Coronary artery (tissue), 2 donors: ENCODE data around the gene ACTR6.
"Not testable (repeated sequence)": the region's sequence is repeated elsewhere in the genome, so short reads cannot be mapped to it uniquely, and the experiment has no call there.

Source experiments
- DNase-seq: peaks from one replicate; pipeline ENCODE4 v3.0.0-alpha.2; 2017; ENCODE audit warnings: low spot score
- H3K27ac ChIP-seq, 2 donors: fragments of 200-600 bp; sonication (generic); one replicate each; pipeline ENCODE4 v1.5.1; 2016 to 2019
- H3K4me3 ChIP-seq: fragments of 200-600 bp; sonication (generic); 2 replicates; pipeline ENCODE4 v1.5.1; 2016; ENCODE audit warnings: mild to moderate bottlenecking, moderate library complexity
- TF ChIP-seq, protein P1 (sequence below): fragments of 200-600 bp; sonication (generic); IDR thresholded peaks from one replicate; pipeline ENCODE4 v1.5.1; 2019; ENCODE audit warnings: antibody characterized with exemption

The ACTR6 gene

GRCh38 chr12:100168562-100168961 lies 32.1 kb upstream of the ACTR6 start:
- no peak for DNase-seq
- no peak overlapping the region for H3K4me3 ChIP-seq
- H3K27ac ChIP-seq = no peak overlapping the region
- TF ChIP-seq, protein P1, sequence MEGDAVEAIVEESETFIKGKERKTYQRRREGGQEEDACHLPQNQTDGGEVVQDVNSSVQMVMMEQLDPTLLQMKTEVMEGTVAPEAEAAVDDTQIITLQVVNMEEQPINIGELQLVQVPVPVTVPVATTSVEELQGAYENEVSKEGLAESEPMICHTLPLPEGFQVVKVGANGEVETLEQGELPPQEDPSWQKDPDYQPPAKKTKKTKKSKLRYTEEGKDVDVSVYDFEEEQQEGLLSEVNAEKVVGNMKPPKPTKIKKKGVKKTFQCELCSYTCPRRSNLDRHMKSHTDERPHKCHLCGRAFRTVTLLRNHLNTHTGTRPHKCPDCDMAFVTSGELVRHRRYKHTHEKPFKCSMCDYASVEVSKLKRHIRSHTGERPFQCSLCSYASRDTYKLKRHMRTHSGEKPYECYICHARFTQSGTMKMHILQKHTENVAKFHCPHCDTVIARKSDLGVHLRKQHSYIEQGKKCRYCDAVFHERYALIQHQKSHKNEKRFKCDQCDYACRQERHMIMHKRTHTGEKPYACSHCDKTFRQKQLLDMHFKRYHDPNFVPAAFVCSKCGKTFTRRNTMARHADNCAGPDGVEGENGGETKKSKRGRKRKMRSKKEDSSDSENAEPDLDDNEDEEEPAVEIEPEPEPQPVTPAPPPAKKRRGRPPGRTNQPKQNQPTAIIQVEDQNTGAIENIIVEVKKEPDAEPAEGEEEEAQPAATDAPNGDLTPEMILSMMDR = no peak

GRCh38 chr12:100169345-100169744 lies 31.3 kb upstream of the ACTR6 start:
- Histone ChIP-seq H3K27ac (no peak overlapping the region), H3K4me3 (no peak overlapping the region)
- TF ChIP-seq, protein P1 = no peak
- no peak for DNase-seq

DNA sequence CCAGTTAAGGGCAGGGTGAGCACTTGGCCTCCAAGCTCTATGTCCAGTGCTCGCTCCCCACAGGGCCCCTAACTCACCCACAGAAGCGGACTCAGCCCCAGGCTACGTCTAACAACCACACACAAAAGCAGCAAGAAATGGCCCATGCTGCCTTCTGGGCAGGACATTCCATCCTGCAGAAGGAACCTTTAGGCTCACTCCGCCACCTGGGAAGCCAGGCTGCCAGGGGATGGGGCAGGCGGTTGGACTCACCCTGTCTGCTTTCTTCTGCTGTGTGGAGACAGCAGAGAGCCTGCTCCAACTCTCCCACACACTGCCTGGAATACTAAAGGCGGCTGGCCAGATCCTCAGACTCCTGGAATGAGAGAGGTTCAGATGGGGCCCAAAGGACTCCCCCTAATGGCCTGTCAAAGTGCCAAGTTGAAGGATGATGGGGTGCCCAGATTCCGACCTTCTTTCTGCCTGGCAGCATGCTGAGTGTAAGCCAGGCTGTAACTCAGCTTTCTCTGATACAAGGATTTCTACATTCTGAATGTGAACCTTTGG lies 30.2 kb upstream of the ACTR6 start:
- Histone ChIP-seq H3K4me3 (no peak overlapping the region), H3K27ac (no peak overlapping the region)
- TF ChIP-seq, protein P1 = no peak
- no peak for DNase-seq

GRCh38 chr12:100171248-100171647 lies 29.4 kb upstream of the ACTR6 start:
- no peak overlapping the region for H3K27ac ChIP-seq
- no peak for DNase-seq
- TF ChIP-seq, protein P1 = no peak
- H3K4me3 ChIP-seq = no peak overlapping the region

GRCh38 chr12:100173111-100173510 lies 27.5 kb upstream of the ACTR6 start:
- DNase-seq = no peak
- H3K27ac ChIP-seq = no peak overlapping the region

GRCh38 chr12:100174495-100174894 lies 26.1 kb upstream of the ACTR6 start:
- no peak overlapping the region for H3K4me3 ChIP-seq
- TF ChIP-seq, protein P1 = no peak
- DNase-seq = no peak
- no peak overlapping the region for H3K27ac ChIP-seq

More at GRCh38 chr12:100173111-100173510, 27.5 kb upstream of the ACTR6 start:
- TF ChIP-seq, protein P1 = no peak
- no peak overlapping the region for H3K4me3 ChIP-seq

DNA sequence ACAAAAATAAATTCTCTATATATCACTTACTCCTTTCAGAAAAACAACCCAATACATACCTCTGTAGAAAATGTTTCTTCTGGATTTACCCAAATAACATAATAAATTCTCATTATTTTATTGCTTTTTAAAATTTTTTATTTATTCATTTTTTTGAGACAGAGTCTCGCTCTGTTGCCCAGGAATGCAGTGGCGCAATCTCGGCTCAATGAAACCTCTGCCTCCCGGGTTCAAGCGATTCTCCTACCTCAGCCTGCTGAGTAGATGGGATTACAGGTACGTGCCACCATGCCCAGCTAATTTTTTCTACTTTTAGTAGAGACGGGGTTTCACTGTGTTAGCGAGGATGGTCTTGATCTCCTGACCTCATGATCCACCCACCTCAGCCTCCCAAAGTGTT lies 24.1 kb upstream of the ACTR6 start:
- not testable (repeated sequence) for DNase-seq, H3K4me3 ChIP-seq

GRCh38 chr12:100179252-100179651 lies 21.4 kb upstream of the ACTR6 start:
- no peak overlapping the region for H3K4me3 ChIP-seq
- no peak overlapping the region for H3K27ac ChIP-seq
- TF ChIP-seq, protein P1 = no peak
- no peak for DNase-seq

More for the DNA sequence above, 24.1 kb upstream of the ACTR6 start:
- not testable (repeated sequence) for H3K27ac ChIP-seq
